Breast epithelium (tissue), 4 donors: ENCODE data around the gene ECSIT. TPM values are rescaled to one million over a fixed set of nuclear protein-coding genes. Genes with fewer than 3 reads are reported as not detected.
"Not testable (repeated sequence)": the region's sequence is repeated elsewhere in the genome, so short reads cannot be mapped to it uniquely, and the experiment has no call there.

Source experiments
- DNase-seq, 2 donors: peaks; one replicate each; pipeline ENCODE4 v3.0.0-alpha.2; 2019; ENCODE audit warnings: low spot score in 2 of 2
- H3K27ac ChIP-seq, 2 donors: fragments of 200-600 bp; sonication (generic) in 1 of 2; one replicate each; pipeline ENCODE4 v1.5.1; 2016 to 2019; ENCODE audit warnings: mild to moderate bottlenecking in 1 of 2
- H3K27me3 ChIP-seq, 2 donors: fragments of 200-600 bp; sonication (generic) in 1 of 2; one replicate each; pipeline versions ENCODE4 v1.5.1 to v1.6.0; 2017 to 2019; ENCODE audit warnings: control low read depth in 1 of 2, mild to moderate bottlenecking in 1 of 2
- H3K36me3 ChIP-seq: fragments of 200-600 bp; one replicate; pipeline ENCODE4 v1.5.1; 2019
- H3K4me1 ChIP-seq, 2 donors: fragments of 200-600 bp; sonication (generic); one replicate each; pipeline ENCODE4 v1.5.1; 2016 to 2019; ENCODE audit warnings: control low read depth in 1 of 2
- H3K4me3 ChIP-seq, 3 donors: fragments of 200-600 bp; sonication (generic); 1 replicate in 2 of 3; 2 replicates in 1 of 3; pipeline ENCODE4 v1.5.1; 2016 to 2019; ENCODE audit warnings: mild to moderate bottlenecking in 3 of 3, moderate library complexity in 2 of 3
- H3K9me3 ChIP-seq, 2 donors: fragments of 200-600 bp; sonication (generic) in 1 of 2; one replicate each; pipeline ENCODE4 v1.5.1; 2016 to 2019; ENCODE audit warnings: control low read depth in 1 of 2
- POLR2A ChIP-seq: fragments of 450-650 bp; IDR thresholded peaks from one replicate; pipeline ENCODE4 v1.6.1; 2016; ENCODE audit warnings: antibody characterized with exemption, mild to moderate bottlenecking, moderate library complexity
- POLR2AphosphoS5 ChIP-seq, 3 donors: sonication (generic); formaldehyde crosslinking; IDR thresholded peaks; one replicate each; pipeline ENCODE4 v1.6.1; 2017; ENCODE audit warnings: antibody characterized with exemption in 3 of 3
- intact Hi-C: fragments of 100-400 bp; cut with DNase I; formaldehyde crosslinking; loops from one replicate; pipeline ENCODE4 v1.15.1; 2023; ENCODE audit warnings: low total_unique reads
- total RNA-seq, 3 donors: library from RNA; depleted of rRNA; stranded (reverse); fragments of >200 nt; gene quantifications; one replicate each; pipeline ENCODE4 v1.1.0, GENCODE V29; 2016
- TF ChIP-seq, protein P1 (sequence below), 3 donors: fragments of 450-650 bp; IDR thresholded peaks; one replicate each; pipeline ENCODE4 v1.5.1; 2016 to 2017; ENCODE audit warnings: antibody characterized with exemption in 3 of 3, mild to moderate bottlenecking in 3 of 3, moderate library complexity in 3 of 3

Gene ECSIT
- total RNA-seq, 3 donors from 2014 or later: 37.0 to 56.0 (median 53.6) TPM

GRCh38 chr19:11473725-11474124, 55.2 kb downstream of the ECSIT start:
- Histone ChIP-seq H3K4me1 (no peaks in the 10 kb centered on the region), H3K27ac (no peak overlapping the region), H3K36me3 (no peaks in the 10 kb centered on the region), H3K4me3 (no peak overlapping the region), H3K9me3 (no peaks in the 10 kb centered on the region), H3K27me3 (no peaks in the 10 kb centered on the region)
- no peak for DNase-seq
- intact Hi-C loops: no loop called here
- TF ChIP-seq, protein P1, sequence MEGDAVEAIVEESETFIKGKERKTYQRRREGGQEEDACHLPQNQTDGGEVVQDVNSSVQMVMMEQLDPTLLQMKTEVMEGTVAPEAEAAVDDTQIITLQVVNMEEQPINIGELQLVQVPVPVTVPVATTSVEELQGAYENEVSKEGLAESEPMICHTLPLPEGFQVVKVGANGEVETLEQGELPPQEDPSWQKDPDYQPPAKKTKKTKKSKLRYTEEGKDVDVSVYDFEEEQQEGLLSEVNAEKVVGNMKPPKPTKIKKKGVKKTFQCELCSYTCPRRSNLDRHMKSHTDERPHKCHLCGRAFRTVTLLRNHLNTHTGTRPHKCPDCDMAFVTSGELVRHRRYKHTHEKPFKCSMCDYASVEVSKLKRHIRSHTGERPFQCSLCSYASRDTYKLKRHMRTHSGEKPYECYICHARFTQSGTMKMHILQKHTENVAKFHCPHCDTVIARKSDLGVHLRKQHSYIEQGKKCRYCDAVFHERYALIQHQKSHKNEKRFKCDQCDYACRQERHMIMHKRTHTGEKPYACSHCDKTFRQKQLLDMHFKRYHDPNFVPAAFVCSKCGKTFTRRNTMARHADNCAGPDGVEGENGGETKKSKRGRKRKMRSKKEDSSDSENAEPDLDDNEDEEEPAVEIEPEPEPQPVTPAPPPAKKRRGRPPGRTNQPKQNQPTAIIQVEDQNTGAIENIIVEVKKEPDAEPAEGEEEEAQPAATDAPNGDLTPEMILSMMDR (IDR thresholded peaks at IDR 0.05): no peak
- no peak for TF ChIP-seq POLR2A
- TF ChIP-seq POLR2AphosphoS5 (IDR thresholded peaks at IDR 0.05): no peak

- intact Hi-C loops: not testable (repeated sequence)
Measured at GRCh38 chr19:11468266-11468845, 60.6 kb downstream of the ECSIT start.

GRCh38 chr19:11465600-11465999, 63.3 kb downstream of the ECSIT start:
- Histone ChIP-seq H3K27ac (no peak overlapping the region), H3K9me3 (no peaks in the 10 kb centered on the region), H3K4me3 (no peak overlapping the region), H3K27me3 (no peaks in the 10 kb centered on the region), H3K36me3 (no peaks in the 10 kb centered on the region), H3K4me1 (no peaks in the 10 kb centered on the region)
- TF ChIP-seq POLR2AphosphoS5 (IDR thresholded peaks at IDR 0.05): no peak
- no peak for TF ChIP-seq POLR2A
- TF ChIP-seq, protein P1 (IDR thresholded peaks at IDR 0.05): no peak
- intact Hi-C loops: no loop called here
- no peak for DNase-seq

More at GRCh38 chr19:11468266-11468845, 60.6 kb downstream of the ECSIT start:
- H3K27ac ChIP-seq, H3K4me1 ChIP-seq, H3K9me3 ChIP-seq, H3K27me3 ChIP-seq, H3K4me3 ChIP-seq, DNase-seq, H3K36me3 ChIP-seq: not testable (repeated sequence)

DNA sequence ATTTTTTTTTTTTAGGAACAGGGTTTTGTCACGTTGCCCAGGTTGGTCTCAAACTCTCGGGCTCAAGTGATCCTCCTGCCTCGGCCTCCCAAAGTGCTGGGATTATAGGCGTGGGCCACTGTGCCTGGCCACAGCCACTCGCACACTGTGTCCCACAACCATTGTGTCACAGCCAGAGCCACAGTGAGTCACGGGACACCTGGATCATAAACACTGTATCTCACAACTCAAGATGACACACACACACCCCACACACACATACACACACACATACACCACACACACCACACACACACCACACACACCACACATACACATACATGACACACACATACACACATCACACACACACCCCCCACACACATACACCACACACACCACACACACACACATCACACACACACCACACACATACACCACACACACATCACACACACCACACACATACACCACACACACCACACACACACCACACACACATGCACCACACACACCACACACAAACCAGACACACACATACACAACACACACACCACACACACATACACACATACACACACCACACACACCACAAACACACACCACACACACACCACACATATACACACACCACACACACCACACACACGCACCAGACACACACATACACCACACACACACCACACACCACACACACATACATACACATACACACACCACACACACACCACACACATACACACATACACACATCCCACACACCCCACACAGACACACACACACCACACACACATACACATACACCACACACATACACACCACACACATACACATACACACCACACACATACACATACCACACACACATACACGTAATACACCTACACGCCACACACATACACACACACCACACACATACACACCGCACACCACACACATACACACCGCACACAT, 64.3 kb downstream of the ECSIT start:
- no peak overlapping the region for H3K27ac ChIP-seq
- no peaks in the 10 kb centered on the region for H3K36me3 ChIP-seq
- no peaks in the 10 kb centered on the region for H3K27me3 ChIP-seq
- TF ChIP-seq, protein P1 (IDR thresholded peaks at IDR 0.05): no peak
- TF ChIP-seq POLR2A: no peak
- DNase-seq: no peak
- H3K9me3 ChIP-seq: no peaks in the 10 kb centered on the region
- H3K4me1 ChIP-seq: no peaks in the 10 kb centered on the region
- no peak overlapping the region for H3K4me3 ChIP-seq
- intact Hi-C loops: no loop called here

GRCh38 chr19:11463391-11463790, 65.5 kb downstream of the ECSIT start:
- Histone ChIP-seq H3K9me3 (no peaks in the 10 kb centered on the region), H3K4me1 (no peaks in the 10 kb centered on the region), H3K27ac (no peak overlapping the region), H3K36me3 (no peaks in the 10 kb centered on the region), H3K4me3 (no peak overlapping the region), H3K27me3 (no peaks in the 10 kb centered on the region)
- TF ChIP-seq POLR2AphosphoS5 (IDR thresholded peaks at IDR 0.05) (no peak), POLR2A (no peak)
- TF ChIP-seq, protein P1 (IDR thresholded peaks at IDR 0.05): no peak
- intact Hi-C loops: loop anchor here (1.0 kb wide), 1 partner anchor 21 kb away; no protein-coding TSS in a partner anchor
- DNase-seq: no peak
